GM10248 (cell line): Measurements from ENCODE around the gene RPS26.
"Not testable (repeated sequence)": the region's sequence is repeated elsewhere in the genome, so short reads cannot be mapped to it uniquely, and the experiment has no call there.

ENCODE experiments used
- CTCF ChIA-PET: fragments of 300-600 bp; sonication (Branson Sonifier 250); formaldehyde crosslinking; extraction: SDS; loops from one replicate; lab custom pipeline; 2021; ENCODE audit warnings: antibody characterized with exemption; lab: Yijun Ruan, JAX
- POLR2A ChIA-PET: fragments of 350-650 bp; sonication (Branson Sonifier 250); formaldehyde crosslinking; extraction: SDS; loops from one replicate; lab custom pipeline; 2020; ENCODE audit warnings: antibody characterized with exemption; lab: Yijun Ruan, JAX
- DNase-seq: peaks from one replicate; pipeline ENCODE4 v3.0.0; 2012; ENCODE audit errors: extremely low spot score
- CTCF ChIP-seq: IDR thresholded peaks from 2 replicates; pipeline ENCODE4 v1.5.1; 2012; ENCODE audit warnings: mild to moderate bottlenecking, low read depth; ENCODE audit errors: extremely low read depth, missing control alignments, control extremely low read depth

The RPS26 gene

GRCh38 chr12:56074396-56074795 lies 32.7 kb downstream of the RPS26 start:
- TF ChIP-seq CTCF, result no peak
- CTCF ChIA-PET, result interaction anchor here (1.2 to 1.3 kb wide), 2 partner anchors 9 to 10 kb away, joined by 3 to 4 read pairs; no protein-coding TSS in a partner anchor
- DNase-seq, result no peak
- POLR2A ChIA-PET, result interaction anchor here (0.6 kb wide), 1 partner anchor 42 kb away, joined by 3 read pairs; no protein-coding TSS in a partner anchor

GRCh38 chr12:56077966-56078365 lies 36.2 kb downstream of the RPS26 start:
- DNase-seq, POLR2A ChIA-PET: not testable (repeated sequence)
- CTCF ChIA-PET, result interaction anchor here (1.0 to 1.4 kb wide), 2 partner anchors 26 to 82 kb away, joined by 3 to 4 read pairs; partner anchors contain the start of gene PA2G4

GRCh38 chr12:56078427-56078826 lies 36.7 kb downstream of the RPS26 start:
- ChIA-PET CTCF (interaction anchor here (1.0 to 1.5 kb wide), 3 partner anchors 19 to 83 kb away, joined by 3 read pairs; no protein-coding TSS in a partner anchor), POLR2A (no interaction called here)
- TF ChIP-seq CTCF, result no peak
- DNase-seq, result no peak

GRCh38 chr12:56078931-56079722 lies 37.4 kb downstream of the RPS26 start:
- ChIA-PET CTCF (interaction anchor here (1.0 to 2.6 kb wide), 14 partner anchors 9 to 340 kb away, joined by 3 to 11 read pairs (median 3); partner anchors contain the start of genes PA2G4 and RNF41), POLR2A (interaction anchor here (0.7 kb wide), 1 partner anchor 25 kb away, joined by 3 read pairs; the partner anchor contains the start of gene PA2G4)
- peak; percentile 79 for DNase-seq
- TF ChIP-seq CTCF, result peak; percentile 55

GRCh38 chr12:56079723-56080555 lies 38.2 kb downstream of the RPS26 start, which contains the start of gene ERBB3:
Gene ERBB3 (plus strand): TSS chr12:56080165. CDS start chr12:56080301, 136 bp downstream.
- no peak for TF ChIP-seq CTCF
- POLR2A ChIA-PET, result interaction anchor here (0.7 kb wide), 1 partner anchor 24 kb away, joined by 3 read pairs; the partner anchor contains the start of gene PA2G4
- CTCF ChIA-PET, result interaction anchor here (0.6 to 2.6 kb wide), 16 partner anchors 9 to 1133 kb away, joined by 3 to 11 read pairs (median 3); partner anchors contain the start of genes PA2G4 and RNF41
- peak; percentile 67 for DNase-seq

GRCh38 chr12:56080556-56081138 lies 38.9 kb downstream of the RPS26 start:
- CTCF ChIA-PET, result interaction anchor here (1.4 to 2.6 kb wide), 7 partner anchors 9 to 342 kb away, joined by 3 to 11 read pairs (median 7); partner anchors contain the start of genes ESYT1 and PA2G4
- no peak for DNase-seq
- TF ChIP-seq CTCF, result no peak
- POLR2A ChIA-PET, result interaction anchor here (0.6 kb wide), 1 partner anchor 24 kb away, joined by 5 read pairs; the partner anchor contains the start of gene PA2G4
